Measurements from ENCODE around the gene KCNJ5.

KCNJ5 gene

DNA sequence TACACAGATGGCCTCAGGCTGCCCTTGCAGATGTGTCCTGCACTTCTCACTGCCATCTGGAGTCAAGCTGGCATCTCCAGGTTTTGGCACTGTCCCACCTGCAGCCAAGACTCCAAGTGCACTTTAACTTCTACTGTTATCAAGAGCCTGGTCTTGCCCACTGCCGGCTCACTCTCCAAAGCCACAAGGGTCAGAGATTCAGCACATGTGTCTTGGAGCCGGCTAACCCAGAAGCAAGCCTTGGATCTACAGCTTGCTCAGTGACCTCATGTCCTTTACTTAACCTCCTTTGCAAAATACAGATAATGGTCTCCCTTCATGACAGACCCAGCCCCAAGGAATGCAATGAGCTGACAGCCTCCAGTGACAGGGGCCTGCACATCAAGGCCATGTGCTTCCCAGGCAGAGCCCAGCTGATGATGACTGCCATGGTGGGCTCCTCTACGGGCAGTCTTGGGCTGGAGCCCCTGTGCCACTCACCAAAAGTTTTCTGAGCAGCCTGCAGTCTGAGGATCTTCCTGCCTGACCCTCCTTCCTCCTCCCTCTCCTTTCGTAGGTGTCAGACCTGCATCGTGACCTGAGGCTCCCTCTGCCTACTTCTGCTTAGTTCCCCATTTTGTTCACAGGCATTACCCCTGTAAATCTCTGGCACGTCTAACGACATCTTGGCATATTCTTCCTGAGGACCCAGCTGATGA lies 42.5 kb downstream of the KCNJ5 start:
- no peak for DNase-seq (ENCODE audit: low spot score)

DNA sequence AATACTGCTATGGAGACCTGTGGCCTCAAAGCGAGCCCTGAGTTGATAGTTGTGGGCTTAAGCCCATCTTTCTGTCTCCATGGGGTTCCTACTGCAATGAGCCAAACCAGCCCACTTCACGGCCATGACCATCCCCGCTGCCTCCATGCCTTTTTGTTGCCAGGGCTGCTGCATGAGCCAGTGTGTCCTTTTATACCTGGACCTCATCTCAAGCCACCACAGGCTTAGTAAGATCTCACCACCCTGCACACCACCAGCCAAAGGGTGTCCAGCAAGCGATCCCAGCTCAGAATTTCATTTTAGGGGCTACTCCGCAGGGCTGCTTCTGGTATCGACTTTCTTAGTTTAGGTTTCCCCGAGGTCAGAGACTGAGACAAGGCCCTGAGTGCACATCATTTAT lies 43.2 kb downstream of the KCNJ5 start:
- no peak for DNase-seq (ENCODE audit: low spot score)

DNA sequence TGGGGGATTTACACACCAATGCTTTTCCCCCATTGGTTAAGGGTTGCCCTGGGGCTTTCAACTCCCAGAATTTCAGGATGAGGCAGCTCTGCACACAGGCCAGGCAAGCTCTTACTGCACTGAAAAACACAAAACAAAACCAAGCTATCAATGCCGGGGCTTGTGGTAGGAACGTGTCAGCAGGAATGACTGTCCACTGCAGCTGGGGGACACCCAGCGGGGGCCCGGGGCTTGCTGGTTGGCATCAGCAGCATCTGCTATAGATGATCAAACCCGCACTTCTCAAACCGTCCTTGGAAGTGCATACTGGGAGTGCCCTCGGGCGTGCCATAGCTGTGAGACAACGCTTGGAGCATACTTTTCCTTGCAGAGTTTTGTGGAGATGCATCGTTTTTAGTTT lies 43.8 kb downstream of the KCNJ5 start:
- no peak for DNase-seq (ENCODE audit: low spot score)

DNA sequence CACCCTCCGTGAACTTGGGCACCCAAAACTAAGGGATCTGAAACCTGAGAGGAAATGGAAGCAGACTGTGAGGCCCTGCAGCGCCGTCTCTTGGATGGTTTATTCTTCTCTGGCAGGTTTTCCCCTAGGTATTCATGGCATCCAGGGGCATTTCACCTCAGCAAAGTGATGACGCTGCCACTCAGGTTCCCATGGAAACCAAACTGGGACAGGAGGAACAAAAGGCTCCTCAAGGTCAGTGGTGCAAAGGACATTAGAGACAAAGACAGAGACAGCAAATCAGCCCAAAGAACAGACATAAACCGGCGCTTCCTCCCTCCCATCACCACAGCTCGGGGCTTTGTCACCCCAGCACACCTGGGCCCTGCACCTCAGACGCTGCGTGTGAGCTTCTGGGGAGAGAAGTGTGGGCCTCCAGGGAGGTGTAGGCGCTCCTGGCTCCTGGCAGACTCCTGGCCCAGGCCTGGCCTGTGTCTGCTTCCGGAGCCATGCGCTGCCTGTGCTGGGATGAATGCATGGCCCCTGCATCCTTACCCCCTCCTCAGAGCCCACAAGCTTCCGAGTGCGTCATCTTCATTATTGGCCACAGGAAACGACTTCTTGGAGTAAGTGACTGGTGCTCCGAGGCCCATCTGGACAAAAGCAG lies 45.6 kb downstream of the KCNJ5 start:
- DNase-seq (ENCODE audit: low spot score): peak; percentile 64

DNA sequence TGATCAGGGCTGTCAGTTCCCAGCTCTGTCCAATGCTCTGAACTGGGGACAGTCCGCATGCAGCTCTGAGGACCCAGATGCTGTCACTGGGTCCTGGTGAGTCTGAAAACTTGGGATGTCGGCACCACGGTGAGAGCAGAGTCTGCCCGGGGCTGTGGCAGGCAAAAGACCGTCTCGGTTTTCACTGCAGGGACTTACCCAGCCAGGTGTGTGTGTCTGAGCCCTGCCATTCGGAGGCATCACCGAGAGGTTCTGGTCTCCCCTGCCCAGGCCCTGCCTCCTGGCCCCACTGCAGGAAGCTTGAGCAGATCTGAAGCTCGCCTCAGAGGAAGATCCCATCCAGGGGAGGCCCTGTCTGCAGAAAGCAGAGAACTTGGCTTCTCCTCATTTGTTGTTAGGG lies 46.3 kb downstream of the KCNJ5 start:
- DNase-seq (ENCODE audit: low spot score): no peak

DNA sequence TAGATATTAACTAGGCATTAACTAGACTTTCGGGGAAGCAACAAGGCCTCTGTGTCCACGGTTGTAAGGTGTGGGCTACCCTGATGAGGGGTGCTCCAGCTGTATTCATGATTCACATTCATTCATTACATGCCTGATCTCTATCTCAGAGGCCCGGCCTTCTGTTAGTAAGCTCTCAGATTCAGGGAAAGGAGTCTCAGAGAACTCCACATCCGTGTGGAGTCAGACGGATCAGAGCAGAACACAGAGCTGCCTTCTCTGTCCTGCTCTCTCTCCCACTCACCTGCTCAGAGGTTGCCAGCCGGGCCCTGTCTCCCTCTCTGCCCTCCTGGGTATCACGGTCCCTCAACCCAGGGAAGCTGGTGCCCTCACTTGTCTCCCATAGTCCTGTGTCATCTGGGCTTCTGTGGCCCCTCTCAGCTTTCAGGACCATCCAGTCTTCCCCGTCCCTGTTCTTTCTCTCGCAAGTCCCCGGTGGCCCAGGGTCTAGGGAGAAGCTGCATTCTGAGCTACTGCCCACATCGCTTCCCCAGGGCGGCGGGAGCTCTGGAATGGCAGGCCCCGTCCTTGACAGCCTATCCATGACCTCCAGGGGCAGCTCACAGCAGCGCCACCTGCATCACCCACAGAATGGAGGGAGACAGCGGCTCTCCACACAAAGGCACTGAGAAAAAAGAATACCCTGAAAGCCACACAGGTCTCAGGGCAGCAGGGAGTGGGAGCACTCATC lies 47.2 kb downstream of the KCNJ5 start:
- peak; percentile 8 for DNase-seq (ENCODE audit: low spot score)

DNA sequence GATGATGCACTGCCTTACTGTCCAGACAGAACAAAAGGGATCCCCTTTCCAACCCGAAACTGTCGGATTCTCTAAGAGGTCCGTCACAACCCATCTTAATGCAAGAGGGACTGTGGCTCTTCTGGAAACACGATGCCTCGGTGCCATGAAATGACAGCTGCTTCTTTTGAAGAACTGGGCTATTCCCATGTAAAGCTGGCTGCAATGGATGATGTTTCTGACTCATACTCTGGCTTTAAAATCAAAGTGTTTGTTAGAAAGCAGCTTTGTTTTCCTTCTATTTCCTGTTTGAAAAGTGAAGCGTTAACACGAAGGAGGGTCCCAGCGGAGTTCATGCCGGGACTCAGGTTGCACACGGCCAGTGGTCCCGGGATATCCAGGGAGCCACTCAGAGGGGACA lies 48.4 kb downstream of the KCNJ5 start:
- DNase-seq (ENCODE audit: low spot score): no peak

DNA sequence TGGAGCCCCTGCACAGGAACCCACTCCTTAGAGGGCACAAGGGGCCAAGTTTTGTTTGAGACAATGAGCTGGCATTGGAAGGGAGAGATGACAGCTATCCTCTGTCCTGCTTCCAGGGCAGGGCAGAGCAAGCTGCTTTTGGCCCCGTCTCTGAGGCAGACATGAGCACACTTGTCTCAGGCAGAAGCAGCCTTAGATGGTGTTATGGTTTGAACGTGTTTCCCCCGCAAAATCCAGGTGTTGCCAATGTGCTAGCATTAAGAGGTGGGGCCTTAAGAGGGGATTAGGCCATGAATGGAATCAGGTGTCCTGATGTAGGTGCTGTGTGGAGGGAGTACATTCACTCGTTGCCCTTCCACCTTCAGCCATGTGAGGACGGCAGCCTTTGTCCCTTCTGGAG lies 49.0 kb downstream of the KCNJ5 start:
- no peak for DNase-seq (ENCODE audit: low spot score)

DNA sequence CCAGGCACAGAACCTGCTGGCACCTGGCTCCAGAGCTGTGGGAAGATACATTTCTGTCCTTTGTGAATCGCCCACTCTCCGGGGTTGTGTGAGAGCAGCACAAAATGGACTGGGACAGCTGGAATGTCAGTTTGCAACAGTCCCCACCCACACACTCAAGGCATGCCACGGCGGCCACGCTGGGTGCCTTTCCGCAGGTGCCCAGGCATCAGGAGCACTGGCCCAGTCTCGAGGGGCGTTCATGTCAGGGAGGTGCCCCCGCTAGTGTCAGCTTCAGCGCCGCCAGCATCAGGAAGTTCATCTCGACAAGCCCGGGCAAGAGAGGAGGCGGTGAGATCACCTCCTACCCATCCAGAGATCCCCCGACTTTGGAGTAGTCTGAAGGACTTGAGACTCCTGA lies 49.4 kb downstream of the KCNJ5 start:
- no peak for DNase-seq (ENCODE audit: low spot score)

DNA sequence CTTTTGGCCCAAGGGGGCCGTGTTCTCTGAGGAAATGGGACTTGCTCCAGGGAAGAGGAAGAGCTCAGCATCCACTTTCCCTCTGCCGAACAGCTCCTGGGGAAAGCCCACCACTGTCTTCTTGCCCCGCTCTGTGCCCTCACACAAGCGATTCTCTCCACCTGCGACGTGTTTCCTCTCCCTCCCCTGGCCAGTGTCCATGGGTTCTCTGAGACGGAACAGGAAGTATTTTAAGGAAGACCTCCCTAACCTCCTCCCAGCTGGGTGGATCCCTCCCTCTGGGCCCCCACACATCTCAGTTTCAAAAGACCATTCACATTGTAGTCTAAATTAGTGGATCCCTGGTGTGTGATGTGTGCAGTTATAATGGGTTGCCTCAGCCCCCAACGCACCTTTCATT lies 50.0 kb downstream of the KCNJ5 start:
- DNase-seq (ENCODE audit: low spot score): no peak

DNA sequence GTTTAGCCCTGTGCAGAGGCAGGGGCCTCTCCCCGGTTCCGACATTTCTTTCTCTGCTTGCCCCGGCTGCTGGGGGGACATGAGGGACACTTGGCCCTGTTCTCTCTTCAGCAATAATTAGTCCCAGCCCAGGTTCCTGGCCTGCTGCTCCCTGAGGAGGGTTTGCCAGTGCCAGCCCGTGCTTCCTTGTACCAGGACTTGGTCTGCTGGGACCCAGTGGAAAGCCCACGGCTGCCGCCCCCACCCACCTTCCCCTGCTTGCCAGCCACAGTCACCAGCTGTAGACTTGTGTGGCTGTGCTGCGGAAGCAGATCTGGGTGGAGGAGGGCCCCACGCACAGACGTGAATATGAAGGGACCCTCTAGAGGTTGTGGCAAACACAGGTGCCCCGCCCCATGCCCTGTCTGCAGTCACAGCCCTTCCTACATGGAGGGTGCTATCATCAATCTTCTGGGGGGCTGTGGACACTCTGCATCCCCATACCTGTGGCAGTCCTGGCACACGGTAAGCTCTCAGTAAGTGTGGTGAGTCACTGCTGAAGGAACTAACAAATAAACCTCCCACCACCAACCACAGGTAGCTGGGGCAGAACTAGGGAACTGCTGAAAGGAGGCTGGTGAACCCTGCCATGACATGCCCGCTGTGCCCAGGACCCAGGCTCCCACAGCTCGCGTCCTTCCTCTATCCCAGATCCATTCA lies 50.6 kb downstream of the KCNJ5 start:
- DNase-seq (ENCODE audit: low spot score): peak; percentile 37

DNA sequence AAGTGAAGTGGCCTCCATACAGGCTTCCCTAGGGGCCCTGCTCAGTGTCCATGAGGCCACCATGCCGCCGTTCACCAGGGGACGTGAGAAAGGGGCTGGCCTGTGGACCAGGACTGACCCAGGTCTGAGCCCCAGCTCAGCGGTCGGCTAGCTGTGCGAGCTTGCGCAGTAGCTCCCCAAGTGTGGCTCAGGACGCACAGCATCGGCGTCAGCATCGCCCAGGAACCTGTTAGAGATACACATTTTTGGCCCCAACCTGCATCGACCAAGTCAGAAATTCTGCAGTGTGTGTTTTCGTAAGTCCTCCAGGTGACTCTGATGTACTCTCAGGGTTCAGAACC lies 51.1 kb downstream of the KCNJ5 start:
- DNase-seq (ENCODE audit: low spot score): no peak

DNA sequence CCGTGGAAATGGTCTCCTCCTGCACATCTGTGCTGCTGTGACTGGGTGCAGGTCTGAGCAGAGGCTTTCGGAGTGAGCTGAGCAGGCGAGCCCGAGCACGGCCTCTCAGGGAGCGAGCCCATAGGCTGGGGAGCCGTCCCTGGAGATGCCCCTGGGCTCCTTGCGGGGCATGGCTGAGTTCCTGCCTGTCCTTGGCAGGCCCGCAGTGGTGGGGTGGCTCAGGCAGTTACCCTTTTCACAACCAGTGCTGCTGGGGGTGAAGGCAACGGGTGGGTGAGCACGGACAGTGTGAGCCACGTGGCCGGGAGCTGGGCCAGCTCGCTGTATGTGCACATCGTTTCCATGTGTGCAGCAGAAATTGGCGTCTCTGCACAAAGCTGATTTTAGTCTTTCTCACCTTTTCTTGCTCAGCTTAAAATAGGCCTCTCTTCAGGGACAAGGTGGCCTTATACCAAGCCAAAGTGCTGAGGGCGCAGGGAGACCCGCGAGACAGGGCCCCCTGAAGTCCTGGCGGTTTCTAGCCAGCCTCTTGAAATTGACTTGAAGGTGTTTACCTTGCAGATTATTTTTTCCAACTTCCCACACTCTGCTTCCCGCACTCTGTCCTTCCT lies 51.8 kb downstream of the KCNJ5 start, which contains the start of gene TP53AIP1:
Gene TP53AIP1 (minus strand): TSS at position 55 of the 611 bp plus-strand sequence. CDS start 5,053 bp downstream, outside the sequence.
- DNase-seq (ENCODE audit: low spot score): peak; percentile 12

DNA sequence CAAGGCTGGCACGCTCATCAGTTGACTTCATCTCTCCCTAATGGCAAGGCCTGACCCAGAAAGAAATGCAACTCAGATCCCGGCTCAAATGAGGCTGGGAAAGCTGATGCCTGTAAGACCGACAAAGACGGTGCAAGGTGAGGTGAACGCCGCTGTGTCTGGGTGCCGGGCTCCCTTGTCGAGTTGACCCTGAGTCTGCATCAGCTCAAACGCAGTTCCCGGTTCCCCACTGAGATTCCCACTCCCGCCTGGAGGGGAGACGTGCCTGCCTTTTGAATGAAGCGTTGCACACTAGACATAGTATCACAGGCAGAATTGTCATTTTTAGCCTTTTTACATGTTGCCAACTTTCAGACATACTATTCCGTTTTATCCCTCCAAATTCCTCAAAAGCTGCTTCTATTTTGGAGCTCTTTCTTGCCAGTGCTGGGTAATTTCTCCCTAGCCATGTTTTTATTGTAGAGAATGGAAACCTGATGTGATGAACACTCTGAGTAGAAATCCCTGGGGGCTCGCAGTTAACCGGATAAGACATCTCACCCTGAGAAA lies 52.3 kb downstream of the KCNJ5 start:
- DNase-seq (ENCODE audit: low spot score): no peak

DNA sequence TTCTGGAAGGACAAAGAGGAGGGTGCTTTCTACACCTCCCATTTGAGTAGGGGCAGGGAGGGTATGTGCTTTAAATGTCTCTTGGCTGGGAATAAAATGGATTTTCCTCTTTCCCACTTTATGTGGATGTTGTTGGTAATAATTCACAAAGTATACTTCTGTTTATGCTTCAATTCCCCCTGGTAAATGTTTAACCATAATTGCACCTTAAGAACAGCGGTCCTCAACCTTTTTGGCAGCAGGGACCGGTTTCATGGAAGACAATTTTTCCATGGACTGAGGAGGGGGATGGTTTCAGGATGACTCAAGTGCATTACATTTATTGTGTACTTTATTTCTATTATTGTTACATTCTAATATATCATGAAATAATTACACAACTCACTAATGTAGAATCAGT lies 55.5 kb downstream of the KCNJ5 start:
- peak; percentile 60 for DNase-seq (ENCODE audit: low spot score)

DNA sequence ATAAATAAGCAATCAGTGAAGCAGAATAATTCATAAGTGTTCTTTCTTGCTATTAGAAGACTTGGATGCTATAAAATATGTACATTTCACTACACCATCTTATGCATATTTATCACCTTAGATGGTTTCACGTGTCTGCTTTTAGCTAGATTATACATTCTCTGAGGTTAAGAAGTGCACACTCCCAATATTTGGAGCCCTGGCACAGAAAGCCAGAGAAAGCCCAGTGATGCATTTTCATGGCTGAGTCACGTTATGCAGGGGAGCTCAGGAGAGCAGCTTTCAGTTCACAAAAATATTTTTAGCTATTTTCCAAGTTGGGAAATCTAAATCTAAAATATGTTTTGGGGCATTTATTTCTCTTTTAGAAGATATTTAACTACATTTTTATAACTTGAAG lies 56.6 kb downstream of the KCNJ5 start:
- peak; percentile 20 for DNase-seq (ENCODE audit: low spot score)

DNA sequence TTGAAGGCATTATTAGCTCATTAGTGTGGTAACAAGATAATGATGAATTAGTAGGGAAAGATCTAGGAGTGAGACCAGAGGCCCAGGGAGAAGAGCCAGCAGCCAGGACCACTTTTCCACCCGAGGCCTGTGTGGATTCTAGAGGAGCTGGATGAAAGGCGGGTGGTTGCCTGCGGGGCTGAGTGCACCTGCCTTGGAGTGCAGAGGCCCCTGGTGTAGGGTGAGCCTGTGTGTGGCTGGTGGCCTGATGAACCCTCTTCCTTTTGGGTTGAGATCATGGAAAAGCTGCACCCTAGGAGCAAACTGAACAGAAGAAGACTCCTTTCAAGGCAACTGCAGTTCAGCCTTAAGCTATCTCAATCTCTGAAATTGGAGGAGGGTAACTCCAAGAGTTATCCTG lies 57.4 kb downstream of the KCNJ5 start:
- no peak for DNase-seq (ENCODE audit: low spot score)

DNA sequence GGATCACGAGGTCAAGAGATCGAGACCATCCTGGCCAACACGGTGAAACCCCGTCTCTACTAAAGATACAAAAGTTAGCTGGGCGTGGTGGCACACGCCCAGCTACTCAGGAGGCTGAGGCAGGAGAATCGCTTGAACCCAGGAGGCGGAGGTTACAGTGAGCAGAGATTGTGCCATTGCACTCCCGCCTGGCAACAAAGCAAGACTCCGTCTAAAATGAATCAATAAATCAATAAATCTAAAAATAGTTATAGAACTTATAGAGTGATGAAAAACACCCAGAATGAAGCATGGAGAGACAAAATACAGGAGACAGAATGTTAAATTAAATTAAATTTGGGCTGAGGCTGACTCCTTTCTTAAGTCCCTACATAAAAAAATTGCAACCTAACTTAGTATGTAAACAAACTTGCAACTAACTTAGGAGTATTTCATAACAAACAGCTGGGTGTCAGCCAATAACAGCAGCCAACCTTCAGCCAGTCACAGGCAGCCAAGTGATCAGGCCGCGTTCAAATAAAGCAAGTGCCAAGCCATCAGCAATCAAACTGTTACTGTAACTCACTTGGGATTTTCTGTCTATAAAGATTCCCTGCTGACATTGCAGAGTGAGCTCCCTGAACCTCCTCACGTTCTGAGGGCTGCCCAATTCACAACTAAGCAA lies 58.8 kb downstream of the KCNJ5 start:
- no peak for DNase-seq (ENCODE audit: low spot score)

DNA sequence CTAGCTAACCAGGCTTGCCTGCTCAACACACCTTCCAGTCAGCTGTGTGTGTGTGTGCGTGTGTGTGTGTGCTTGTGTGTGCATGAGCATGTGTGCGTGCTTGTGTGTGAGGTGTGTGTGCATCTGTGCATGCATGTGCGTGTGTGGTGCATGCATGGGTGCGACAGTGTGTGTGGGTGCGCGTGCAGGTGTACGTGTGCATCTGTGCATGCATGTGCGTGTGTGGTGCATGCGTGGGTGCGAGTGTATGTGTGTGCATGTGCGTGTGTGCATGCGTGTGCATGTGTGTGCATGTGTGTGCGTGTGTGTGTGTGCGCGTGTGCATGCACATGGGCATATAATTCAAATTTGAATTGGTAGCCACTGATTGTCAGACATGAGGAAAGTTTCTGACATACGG lies 62.0 kb downstream of the KCNJ5 start:
- DNase-seq (ENCODE audit: low spot score): no peak

DNA sequence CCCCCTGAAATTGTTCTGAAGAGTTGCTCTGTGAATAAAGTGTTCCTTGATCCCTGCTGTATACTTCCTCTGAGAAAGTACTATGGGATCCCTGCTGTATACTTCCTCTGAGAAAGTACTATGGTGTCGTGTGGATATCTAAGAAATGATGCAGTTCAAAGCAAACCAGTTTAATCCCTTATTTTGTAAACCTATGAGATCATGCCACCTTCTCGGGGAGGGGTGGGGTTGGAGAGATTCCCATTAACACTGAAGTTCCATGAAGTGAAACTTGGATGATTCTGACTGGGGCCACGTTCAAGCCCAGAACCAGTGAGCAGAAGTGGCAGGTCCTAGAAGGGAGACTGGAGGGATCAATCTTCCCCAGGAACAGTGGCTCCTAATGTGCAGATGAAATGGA lies 64.5 kb downstream of the KCNJ5 start:
- no peak for DNase-seq (ENCODE audit: low spot score)

DNA sequence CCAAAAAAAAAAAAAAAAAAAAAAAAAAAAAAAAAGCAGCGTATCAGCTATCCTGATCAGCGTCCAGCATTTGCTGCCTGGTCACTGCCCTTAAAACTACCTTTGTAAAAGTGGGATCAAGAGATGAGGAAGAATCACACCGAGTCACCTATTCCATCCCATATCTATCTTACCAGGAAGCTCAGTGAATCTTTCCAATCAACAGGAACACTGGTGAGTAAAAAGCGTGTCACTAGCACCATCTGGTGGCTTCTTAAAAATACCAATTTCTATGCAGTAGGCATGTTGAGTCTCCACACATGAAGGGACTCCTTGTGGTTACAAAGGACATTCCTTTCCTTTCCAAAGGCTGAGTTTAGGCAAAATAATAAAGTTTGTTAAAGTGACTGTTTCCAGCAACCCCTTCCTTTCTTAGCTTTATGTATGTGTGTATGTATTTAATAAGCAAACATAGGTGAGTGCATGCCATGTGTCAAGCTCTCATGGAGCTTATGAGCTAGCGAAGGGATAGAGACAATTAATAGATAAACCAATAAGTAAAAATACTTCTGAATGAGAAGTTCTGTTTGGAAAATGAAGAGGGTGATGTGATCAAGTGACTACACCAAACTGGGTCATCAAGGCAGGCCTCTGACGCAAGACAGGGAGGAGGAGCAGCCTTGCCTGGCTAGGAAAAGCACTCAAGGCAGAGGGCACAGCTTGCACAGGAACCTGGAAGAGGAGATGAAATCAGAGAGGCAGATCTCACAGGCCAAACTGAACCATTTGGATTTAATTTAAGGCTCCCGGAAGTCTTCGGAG lies 65.4 kb downstream of the KCNJ5 start:
- DNase-seq (ENCODE audit: low spot score): peak; percentile 79
